Fibroblast of the aortic adventitia (primary cell): Measurements from ENCODE around the gene ASAP2. TPM values are rescaled to one million over a fixed set of nuclear protein-coding genes. Genes with fewer than 3 reads are reported as not detected.

ENCODE experiments used
- DNase-seq: peaks from one replicate; pipeline ENCODE4 v3.0.0-alpha.2; 2010; ENCODE audit warnings: low read depth
- H3K4me3 ChIP-seq: 2 replicates; pipeline ENCODE4 v1.5.1; 2011; ENCODE audit warnings: low read depth, mild to moderate bottlenecking, control low read depth, low read length, moderate library complexity
- CTCF ChIP-seq: IDR thresholded peaks from 2 replicates; pipeline ENCODE4 v1.5.1; 2011; ENCODE audit warnings: mild to moderate bottlenecking, low read length, control low read depth, inconsistent platforms; ENCODE audit not compliant: insufficient read depth
- total RNA-seq: library from RNA; depleted of rRNA; stranded (reverse); fragments of >200 nt; gene quantifications from 2 replicates; pipeline ENCODE4 v1.2.3, GENCODE V29; 2012; ENCODE audit warnings: low replicate concordance

Gene ASAP2
- total RNA-seq, 1 donor, result 76.4 TPM

- H3K4me3 ChIP-seq, result no peak overlapping the region
- no peak for DNase-seq
- TF ChIP-seq CTCF, result no peak
These were observed 125.7 kb downstream of the ASAP2 start for GRCh38 chr2:9332136-9332852.

GRCh38 chr2:9332853-9333245 is 126.2 kb downstream of the ASAP2 start:
- no peak for TF ChIP-seq CTCF
- H3K4me3 ChIP-seq, result no peak overlapping the region
- no peak for DNase-seq

- DNase-seq, result peak; percentile 85
- TF ChIP-seq CTCF, result peak; percentile 77
- H3K4me3 ChIP-seq, result no peak overlapping the region
These were observed 127.1 kb downstream of the ASAP2 start for GRCh38 chr2:9333591-9334171.

- no peak overlapping the region for H3K4me3 ChIP-seq
- TF ChIP-seq CTCF, result no peak
- DNase-seq, result no peak
These were observed 128.1 kb downstream of the ASAP2 start for GRCh38 chr2:9334761-9335160.

GRCh38 chr2:9335322-9335832 is 128.8 kb downstream of the ASAP2 start:
- DNase-seq, result no peak
- no peak overlapping the region for H3K4me3 ChIP-seq
- TF ChIP-seq CTCF, result no peak

GRCh38 chr2:9336241-9336575 is 129.6 kb downstream of the ASAP2 start:
- TF ChIP-seq CTCF, result no peak
- no peak for DNase-seq
- no peak overlapping the region for H3K4me3 ChIP-seq
